Measurements from ENCODE around the gene PERM1. TPM values are rescaled to one million over a fixed set of nuclear protein-coding genes. Genes with fewer than 3 reads are reported as not detected.

PERM1 gene
- total and polyA plus RNA-seq, 9 of the 15 experiments (the other 6 are each of a cell fraction or from before 2014, with no cell fraction given): not detected

DNA sequence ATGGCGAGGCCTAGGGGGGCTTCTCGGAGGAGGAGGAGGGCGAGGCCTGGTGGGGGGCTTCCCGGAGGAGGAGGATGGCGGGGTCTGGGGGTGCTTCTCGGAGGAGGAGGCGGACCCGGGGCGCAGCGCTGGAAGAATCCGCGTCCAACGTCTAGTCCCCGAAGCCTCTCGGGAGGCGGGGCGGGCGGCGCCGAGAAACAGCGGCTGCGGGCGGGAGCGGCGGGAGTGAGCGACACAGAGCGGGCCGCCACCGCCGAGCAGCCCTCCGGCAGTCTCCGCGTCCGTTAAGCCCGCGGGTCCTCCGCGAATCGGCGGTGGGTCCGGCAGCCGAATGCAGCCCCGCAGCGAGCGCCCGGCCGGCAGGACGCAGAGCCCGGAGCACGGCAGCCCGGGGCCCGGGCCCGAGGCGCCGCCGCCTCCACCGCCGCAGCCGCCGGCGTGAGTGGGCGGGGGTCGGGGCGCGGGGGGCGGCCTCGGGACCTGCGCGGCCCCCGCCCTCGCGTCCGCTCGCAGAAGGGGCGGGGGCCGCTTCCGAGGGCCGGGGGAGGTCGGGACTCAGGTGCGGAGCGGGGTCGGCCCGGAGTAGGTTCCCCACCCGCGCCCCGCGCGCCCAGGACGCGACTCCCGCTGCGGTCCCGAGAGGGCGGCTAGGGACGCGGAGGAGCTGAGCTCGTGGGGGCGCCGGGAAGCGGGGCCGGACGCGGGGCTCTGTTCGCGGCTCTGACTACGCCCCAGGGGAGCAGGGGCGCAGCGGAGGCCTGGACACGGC is 21.3 kb downstream of the PERM1 start, which contains the start of gene KLHL17 (continued):
- TF ChIP-seq, protein P1, sequence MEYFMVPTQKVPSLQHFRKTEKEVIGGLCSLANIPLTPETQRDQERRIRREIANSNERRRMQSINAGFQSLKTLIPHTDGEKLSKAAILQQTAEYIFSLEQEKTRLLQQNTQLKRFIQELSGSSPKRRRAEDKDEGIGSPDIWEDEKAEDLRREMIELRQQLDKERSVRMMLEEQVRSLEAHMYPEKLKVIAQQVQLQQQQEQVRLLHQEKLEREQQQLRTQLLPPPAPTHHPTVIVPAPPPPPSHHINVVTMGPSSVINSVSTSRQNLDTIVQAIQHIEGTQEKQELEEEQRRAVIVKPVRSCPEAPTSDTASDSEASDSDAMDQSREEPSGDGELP (CRISPR knock-in tag; IDR thresholded peaks at IDR 0.05; ENCODE audit: borderline replicate concordance): peak; percentile 47; the same call in 1 of the 2 replicates
- TF ChIP-seq SAFB (IDR thresholded peaks at IDR 0.05; ENCODE audit: borderline replicate concordance, low read depth, low read length): peak; percentile 81
- TF ChIP-seq, protein P2, sequence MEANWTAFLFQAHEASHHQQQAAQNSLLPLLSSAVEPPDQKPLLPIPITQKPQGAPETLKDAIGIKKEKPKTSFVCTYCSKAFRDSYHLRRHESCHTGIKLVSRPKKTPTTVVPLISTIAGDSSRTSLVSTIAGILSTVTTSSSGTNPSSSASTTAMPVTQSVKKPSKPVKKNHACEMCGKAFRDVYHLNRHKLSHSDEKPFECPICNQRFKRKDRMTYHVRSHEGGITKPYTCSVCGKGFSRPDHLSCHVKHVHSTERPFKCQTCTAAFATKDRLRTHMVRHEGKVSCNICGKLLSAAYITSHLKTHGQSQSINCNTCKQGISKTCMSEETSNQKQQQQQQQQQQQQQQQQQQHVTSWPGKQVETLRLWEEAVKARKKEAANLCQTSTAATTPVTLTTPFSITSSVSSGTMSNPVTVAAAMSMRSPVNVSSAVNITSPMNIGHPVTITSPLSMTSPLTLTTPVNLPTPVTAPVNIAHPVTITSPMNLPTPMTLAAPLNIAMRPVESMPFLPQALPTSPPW (CRISPR knock-in tag; IDR thresholded peaks at IDR 0.05): peak; percentile 70
- TF ChIP-seq ESRRA (IDR thresholded peaks at IDR 0.05; ENCODE audit: borderline replicate concordance, low read depth): peak; percentile 49; the same call in 1 of the 2 replicates
- TF ChIP-seq POLR2AphosphoS5 (IDR thresholded peaks at IDR 0.05; ENCODE audit: control insufficient read depth, insufficient read depth, low read depth, low read length): no peak
- no peak for TF ChIP-seq MBD2 (IDR thresholded peaks at IDR 0.05; ENCODE audit: borderline replicate concordance, low read depth)
- peak; percentile 97 to 98 for TF ChIP-seq MAZ (CRISPR knock-in tag; conservative IDR thresholded peaks at IDR 0.05 in 1 of 2, IDR thresholded peaks at IDR 0.05 in 1 of 2)
- TF ChIP-seq ZBED1 (IDR thresholded peaks at IDR 0.05): no peak
- TF ChIP-seq ZNF253 (CRISPR knock-in tag; conservative IDR thresholded peaks at IDR 0.05): no peak
- TF ChIP-seq MYNN (IDR thresholded peaks at IDR 0.05): no peak
- no peak for TF ChIP-seq MYNN (CRISPR knock-in tag; IDR thresholded peaks at IDR 0.05)
- TF ChIP-seq, protein P3, sequence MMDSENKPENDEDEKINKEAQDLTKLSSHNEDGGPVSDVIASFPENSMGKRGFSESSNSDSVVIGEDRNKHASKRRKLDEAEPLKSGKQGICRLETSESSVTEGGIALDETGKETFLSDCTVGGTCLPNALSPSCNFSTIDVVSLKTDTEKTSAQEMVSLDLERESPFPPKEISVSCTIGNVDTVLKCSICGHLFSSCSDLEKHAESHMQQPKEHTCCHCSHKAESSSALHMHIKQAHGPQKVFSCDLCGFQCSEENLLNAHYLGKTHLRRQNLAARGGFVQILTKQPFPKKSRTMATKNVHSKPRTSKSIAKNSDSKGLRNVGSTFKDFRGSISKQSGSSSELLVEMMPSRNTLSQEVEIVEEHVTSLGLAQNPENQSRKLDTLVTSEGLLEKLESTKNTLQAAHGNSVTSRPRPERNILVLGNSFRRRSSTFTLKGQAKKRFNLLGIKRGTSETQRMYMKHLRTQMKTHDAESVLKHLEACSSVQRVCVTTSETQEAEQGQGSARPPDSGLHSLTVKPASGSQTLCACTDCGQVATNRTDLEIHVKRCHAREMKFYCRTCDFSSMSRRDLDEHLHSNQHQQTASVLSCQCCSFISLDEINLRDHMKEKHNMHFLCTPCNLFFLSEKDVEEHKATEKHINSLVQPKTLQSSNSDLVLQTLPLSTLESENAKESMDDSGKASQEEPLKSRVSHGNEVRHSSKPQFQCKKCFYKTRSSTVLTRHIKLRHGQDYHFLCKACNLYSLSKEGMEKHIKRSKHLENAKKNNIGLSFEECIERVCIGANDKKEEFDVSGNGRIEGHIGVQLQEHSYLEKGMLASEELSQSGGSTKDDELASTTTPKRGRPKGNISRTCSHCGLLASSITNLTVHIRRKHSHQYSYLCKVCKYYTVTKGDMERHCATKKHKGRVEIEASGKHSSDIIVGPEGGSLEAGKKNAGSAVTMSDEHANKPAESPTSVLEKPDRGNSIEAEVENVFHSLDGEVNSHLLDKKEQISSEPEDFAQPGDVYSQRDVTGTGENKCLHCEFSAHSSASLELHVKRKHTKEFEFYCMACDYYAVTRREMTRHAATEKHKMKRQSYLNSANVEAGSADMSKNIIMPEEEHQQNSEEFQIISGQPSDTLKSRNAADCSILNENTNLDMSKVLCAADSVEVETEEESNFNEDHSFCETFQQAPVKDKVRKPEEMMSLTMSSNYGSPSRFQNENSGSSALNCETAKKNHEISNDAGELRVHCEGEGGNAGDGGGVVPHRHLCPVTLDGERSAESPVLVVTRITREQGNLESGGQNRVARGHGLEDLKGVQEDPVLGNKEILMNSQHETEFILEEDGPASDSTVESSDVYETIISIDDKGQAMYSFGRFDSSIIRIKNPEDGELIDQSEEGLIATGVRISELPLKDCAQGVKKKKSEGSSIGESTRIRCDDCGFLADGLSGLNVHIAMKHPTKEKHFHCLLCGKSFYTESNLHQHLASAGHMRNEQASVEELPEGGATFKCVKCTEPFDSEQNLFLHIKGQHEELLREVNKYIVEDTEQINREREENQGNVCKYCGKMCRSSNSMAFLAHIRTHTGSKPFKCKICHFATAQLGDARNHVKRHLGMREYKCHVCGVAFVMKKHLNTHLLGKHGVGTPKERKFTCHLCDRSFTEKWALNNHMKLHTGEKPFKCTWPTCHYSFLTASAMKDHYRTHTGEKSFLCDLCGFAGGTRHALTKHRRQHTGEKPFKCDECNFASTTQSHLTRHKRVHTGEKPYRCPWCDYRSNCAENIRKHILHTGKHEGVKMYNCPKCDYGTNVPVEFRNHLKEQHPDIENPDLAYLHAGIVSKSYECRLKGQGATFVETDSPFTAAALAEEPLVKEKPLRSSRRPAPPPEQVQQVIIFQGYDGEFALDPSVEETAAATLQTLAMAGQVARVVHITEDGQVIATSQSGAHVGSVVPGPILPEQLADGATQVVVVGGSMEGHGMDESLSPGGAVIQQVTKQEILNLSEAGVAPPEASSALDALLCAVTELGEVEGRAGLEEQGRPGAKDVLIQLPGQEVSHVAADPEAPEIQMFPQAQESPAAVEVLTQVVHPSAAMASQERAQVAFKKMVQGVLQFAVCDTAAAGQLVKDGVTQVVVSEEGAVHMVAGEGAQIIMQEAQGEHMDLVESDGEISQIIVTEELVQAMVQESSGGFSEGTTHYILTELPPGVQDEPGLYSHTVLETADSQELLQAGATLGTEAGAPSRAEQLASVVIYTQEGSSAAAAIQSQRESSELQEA (IDR thresholded peaks at IDR 0.05; ENCODE audit: low read depth): no peak
- no peak for TF ChIP-seq SRSF3 (IDR thresholded peaks at IDR 0.05; ENCODE audit: insufficient read depth, low read length)
- TF ChIP-seq, protein P4, sequence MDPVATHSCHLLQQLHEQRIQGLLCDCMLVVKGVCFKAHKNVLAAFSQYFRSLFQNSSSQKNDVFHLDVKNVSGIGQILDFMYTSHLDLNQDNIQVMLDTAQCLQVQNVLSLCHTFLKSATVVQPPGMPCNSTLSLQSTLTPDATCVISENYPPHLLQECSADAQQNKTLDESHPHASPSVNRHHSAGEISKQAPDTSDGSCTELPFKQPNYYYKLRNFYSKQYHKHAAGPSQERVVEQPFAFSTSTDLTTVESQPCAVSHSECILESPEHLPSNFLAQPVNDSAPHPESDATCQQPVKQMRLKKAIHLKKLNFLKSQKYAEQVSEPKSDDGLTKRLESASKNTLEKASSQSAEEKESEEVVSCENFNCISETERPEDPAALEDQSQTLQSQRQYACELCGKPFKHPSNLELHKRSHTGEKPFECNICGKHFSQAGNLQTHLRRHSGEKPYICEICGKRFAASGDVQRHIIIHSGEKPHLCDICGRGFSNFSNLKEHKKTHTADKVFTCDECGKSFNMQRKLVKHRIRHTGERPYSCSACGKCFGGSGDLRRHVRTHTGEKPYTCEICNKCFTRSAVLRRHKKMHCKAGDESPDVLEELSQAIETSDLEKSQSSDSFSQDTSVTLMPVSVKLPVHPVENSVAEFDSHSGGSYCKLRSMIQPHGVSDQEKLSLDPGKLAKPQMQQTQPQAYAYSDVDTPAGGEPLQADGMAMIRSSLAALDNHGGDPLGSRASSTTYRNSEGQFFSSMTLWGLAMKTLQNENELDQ (CRISPR knock-in tag; IDR thresholded peaks at IDR 0.05; ENCODE audit: borderline replicate concordance): no peak

Measured in K562 (cell line).